A673 (cell line): Measurements from ENCODE around the gene NR1D1.

Experiments used
- CTCF ChIP-seq: fragments of 300-800, 200-600 bp; sonication (generic); conservative IDR thresholded peaks from 2 replicates; pipeline ENCODE4 v1.5.1; 2017; ENCODE audit warnings: low read depth, mild to moderate bottlenecking, antibody characterized with exemption, low read length, moderate library complexity, mixed read lengths
- EZH2 ChIP-seq: fragments of 200-600 bp; sonication (generic); IDR thresholded peaks from 2 replicates; pipeline ENCODE4 v1.6.1; 2017; ENCODE audit warnings: borderline replicate concordance, low read depth, mild to moderate bottlenecking, mixed read lengths, antibody characterized with exemption, low read length; ENCODE audit not compliant: poor library complexity, severe bottlenecking

GRCh38 chr17:40110026-40110845 lies 9.8 kb upstream of the NR1D1 start:
- TF ChIP-seq CTCF = no peak
- no peak for TF ChIP-seq EZH2
